HG02943 (cell line): ENCODE data around the gene NDOR1.

Experiments used
- ATAC-seq: cut with Tn5 transposase; IDR thresholded peaks from one replicate; pipeline ENCODE4 v1.9.1; 2021; ENCODE audit warnings: mild to moderate bottlenecking, low read depth, moderate library complexity; ENCODE audit not compliant: unreplicated experiment

The NDOR1 gene

DNA sequence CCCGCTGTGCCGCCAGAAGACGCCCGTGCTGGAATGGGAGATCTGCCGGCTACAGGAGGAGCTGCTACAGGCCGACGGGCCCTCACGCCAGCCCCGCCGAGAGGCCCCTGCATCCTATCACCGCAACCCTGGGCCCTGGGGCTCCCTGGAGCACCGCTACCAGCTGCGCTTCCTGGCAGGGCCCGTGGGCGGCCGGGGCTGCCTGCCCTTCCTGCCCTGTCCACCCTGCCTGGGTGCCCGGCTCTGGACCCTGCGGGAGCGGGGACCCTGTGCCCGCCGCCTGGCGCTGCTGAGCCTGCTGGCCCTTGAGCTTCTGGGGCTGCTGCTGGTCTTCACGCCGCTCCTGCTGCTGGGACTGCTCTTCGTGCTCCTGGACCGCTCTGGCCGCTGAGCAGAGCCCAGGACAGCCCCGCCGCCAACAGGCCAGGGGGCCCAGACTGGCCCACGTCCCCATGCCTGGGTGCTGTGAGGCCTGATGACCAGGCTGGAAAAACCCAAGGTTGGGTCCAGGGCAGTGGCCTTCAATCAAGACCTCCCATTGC is 12.8 kb downstream of the NDOR1 start:
- no peak for ATAC-seq

DNA sequence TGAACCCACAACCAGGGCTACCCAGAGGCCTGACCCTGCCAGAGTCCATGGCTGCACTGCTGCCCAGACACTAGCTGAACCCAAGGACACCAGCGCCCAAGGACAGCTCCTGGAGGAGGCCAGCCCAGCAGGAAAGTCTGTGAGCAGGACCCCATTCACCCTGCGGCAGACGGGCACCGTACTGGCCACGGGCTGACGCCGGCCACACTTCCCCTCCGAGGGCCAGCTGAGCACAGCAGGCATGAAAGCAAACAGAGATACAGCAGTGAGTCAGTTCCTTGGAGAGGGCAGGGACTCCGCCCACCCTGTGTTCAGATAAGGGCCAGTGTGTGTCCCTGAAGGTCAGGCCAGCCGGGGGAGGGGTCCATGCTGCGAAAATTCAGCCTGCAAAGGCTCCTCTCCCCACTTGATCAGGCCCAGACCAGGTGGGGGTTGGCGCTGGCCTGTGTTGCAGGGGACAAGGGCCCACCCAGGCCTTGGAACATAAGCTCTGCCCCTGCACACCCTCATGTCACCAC is 13.3 kb downstream of the NDOR1 start:
- ATAC-seq = no peak

DNA sequence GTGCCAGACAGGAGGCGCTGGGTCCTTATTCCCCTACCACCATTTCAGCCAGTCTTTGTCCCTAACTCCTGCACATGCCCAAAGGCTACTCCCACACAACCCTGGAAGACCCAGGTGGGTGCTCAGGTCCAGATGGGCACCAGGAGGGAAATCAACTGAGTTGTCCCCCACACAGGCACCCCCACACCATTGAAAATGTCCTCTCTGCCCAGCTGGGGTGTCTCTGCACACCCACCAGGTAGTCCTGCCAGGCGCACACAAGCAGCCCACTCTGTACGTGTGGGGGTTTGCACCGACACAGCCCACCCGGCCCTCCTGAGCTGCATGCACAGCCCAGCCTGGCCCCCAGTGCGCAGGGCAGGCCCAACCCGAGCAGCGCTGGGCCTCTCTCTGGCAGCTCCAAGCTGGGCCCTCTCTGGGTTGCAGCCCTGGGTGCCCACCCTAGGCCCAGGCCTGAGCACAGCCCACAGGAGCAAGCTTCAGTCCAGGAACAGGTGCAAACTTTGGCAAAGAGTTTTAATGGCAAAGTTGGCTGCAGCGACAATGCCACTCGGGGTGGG is 14.3 kb downstream of the NDOR1 start:
- no peak for ATAC-seq

DNA sequence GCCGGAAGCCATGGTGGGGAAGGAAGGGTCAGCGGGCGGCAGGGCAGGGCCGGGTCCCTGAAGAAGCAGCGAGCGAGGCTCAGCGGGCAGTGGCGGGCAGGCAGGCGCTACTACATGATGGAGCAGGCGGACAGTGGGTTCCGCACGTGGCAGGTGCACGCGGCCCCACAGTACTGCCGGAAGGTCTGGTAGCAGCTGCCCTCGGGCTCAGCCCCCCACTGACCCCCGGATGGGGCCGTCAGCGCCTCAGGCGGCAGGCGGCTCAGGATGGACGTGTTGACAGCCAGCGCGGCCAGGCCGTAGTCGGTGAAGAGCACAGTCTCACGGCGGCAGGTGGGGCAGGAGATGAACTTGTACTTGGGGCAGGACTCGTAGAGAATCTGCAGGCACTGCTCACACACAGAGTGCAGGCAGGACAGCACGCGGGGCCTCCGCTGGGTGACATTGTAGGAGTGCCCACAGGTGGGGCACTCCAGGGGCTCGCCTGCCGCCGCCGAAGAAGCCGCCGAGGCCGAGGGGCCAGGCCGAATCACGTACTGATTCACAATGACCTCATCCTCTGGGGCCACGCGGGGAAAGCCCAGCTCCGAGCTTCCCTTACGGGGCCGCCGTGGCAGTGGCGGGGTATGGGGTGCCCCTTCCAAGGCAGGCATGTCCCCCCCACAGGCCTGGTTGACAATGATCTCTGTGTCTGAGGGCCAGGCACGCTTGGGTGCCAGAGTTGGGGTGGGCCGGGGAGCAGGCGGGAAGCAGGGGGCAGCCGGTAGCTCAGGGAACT is 15.0 kb downstream of the NDOR1 start:
- ATAC-seq = no peak

DNA sequence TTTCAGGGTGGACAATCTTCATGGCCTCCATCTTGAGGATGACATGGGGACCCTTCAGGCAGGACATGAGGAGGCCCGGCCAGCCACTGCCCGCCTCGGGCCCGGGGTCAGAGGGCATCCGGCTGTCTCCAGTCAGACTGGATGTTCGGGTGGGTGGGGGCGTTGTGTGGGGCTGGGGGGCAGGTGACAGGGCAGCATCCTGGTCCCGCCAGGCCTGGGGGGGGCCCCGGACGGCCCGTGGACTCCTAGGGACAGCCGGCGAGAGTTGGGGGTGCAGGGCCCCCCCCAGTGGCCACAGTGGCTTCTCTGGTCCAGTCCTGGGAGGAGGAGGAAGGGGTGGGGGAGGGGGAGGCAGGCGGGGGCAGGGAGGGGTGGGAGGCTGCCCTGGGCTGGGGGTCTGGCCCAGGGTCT is 15.6 kb downstream of the NDOR1 start:
- no peak for ATAC-seq

DNA sequence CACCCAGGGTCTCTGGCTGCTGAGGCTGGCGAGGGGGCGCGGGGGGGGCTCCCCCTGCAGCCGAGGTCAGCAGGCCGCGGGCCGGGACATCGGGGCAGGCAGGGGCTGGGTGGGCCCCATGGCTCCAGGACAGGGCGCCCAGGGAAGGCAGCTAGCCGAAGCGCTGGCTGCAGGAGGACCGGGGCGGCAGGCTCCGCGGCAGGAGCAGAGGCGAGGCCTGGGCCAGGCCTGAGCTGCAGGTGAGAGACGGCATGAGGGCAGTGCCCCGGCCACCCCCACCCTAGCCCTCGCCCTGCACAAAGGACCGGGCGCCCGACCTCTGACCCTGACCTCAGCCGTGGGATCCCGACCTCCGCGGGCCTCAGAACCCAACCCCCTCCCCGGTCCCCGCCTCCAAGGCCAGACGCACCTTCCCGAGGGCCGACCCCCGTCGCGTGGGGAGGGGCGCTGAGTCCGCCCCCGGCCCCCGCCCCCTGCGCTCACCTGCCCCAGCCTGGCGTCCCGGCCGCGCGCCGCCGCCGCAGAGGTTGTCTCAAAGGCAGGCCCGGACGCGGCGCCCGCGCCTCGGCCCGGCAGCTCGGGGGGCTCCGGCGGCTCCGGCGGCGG is 16.1 kb downstream of the NDOR1 start:
- no peak for ATAC-seq

DNA sequence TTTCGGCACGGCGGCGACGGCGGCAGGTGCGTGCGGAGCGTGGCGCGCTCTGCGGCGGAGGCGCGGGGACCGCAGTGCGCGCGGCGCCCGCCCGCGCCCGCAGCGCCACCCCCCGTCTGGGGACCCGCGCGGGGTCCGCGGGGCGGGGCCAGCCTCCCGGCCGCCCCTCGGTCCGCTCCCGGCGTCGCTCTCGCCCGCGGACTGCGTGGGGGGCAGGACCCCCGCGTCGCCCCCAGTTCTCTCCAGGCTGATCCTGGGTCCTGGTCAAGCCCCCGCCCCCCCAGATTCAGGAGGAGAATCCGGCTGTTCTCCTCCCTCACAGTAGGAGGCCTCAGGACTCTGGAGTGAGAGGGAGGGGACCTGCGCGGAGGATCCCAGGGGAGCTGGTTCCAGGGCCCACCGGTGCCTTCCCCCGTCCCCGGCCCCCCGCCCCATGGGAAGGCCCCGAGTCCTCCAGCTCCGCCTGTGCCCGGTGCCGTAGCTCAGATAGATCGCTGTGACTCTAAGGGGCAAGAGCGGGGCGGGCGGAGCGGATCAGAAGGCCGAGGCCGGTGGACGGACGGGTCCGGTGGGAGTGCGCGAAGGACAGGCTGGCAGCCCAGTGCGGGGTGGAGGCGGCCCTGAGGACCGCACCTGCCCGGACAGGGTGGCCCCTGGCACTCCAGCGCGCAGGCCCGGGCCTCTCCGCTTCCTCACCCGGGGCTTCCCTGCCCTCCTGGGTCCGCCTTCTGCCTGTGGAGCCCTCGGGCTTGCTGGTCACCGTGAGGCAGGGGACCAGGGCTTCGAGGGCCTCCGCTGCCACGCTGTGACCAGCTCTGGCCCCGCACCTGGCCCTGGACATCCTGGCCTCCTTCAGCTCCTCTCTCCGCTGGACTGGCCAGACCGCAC is 16.9 kb downstream of the NDOR1 start, which contains the start of gene RNF208:
Gene RNF208, minus strand, starts transcription at position 51 of the 888 bp plus-strand sequence. CDS start 1,028 bp downstream, outside the sequence.
- ATAC-seq = peak; percentile 2

DNA sequence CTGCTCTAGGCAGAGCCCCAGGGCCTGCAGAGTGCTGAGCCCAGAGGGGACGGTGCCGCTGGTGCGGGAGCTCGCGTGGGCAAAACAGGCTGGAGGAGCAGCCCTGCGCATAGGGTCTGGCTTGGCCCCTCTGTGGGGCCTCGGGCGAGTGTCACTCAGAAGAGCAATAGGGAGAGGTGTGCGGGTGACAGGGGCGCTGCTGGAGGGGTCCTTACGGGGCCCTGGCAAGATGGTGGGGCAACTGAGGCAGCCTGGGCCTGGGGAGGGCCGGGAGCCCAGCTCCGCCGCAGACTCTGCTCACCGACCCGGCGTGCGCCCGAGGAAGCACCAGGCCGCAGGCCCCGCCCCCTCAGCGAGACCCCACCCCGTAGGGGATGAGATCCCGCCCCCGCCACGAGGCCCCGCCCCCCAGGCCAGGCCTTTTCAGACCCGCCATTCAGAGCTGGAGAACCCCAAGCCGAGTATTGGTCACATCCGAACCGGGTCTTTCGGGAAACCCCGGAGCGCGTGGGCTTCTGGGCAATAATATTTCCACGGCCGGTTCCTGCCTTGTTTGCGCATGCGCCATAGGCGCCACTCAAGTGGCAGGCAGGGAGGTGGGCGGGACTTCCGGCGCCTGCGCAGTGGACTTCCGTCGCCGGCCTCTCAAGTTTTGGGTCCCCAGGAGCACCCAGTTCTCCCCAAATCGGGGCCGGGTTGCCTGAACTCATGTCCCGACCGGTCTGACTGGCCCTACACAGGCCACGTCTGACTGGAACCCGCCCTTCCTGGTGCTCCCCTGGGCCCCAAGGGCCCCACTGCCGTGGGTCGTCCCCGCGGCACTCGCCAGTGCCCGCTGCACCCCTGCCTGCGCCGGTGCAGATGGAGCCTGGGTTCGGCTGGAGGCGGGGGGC is 17.8 kb downstream of the NDOR1 start:
- ATAC-seq = peak; percentile 57

DNA sequence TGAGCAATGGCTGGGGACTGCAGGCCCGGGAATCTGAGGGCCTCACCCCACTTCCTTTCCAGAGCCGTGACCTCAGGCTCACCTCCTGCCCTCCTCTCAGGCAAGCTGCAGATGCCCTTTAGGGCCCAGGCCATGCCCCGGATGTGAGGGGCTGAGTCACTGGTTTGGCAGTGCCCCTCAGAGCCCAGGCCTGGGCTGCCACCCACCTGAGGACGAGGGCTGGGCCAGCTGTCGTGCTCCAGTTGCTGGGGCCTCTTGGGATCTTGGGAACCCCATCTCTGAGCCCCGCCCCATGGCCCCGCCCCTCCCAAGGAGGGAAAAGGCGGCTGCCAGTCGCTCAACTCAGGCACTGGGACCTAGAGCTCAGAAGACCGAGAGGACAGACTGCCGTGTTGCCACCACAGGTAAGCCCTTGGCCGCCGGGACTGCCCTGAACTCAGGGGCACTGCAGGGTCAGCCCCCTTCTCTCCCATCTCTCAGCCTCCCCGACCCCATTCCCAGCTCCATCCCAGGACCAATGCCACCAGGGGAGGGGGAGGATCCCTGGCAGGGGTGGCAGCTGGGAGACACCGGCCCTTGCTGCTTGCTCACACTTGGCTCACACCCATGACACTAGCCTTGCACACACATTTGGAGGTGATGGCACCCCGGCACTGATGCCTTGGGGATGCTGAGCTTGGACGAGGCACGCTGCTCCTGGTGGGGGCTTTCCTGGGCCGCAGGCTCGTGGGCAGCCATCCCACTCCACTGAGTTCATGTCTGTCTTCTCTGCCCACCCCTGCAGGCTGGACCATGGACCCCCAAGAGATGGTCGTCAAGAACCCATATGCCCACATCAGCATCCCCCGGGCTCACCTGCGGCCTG is 19.6 kb downstream of the NDOR1 start, which contains the start of gene CYSRT1:
Gene CYSRT1, plus strand, starts transcription at position 345 of the 865 bp plus-strand sequence. Its CDS starts 448 bp downstream, at position 793.
- ATAC-seq = no peak

DNA sequence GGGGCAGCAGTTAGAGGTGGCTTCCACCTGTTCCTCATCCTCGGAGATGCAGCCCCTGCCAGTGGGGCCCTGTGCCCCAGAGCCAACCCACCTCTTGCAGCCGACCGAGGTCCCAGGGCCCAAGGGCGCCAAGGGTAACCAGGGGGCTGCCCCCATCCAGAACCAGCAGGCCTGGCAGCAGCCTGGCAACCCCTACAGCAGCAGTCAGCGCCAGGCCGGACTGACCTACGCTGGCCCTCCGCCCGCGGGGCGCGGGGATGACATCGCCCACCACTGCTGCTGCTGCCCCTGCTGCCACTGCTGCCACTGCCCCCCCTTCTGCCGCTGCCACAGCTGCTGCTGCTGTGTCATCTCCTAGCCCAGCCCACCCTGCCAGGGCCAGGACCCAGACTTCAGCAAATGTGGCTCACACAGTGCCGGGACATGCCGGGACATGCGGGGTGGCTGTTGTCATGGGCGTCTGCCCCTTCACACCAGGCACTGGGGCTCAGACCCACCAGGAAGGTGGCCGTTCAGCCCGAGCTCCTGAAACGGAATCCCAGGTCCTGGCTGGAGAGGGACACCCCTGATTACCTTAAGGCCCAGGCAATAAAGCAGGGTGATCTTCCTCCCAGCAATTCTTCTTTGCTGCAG is 20.3 kb downstream of the NDOR1 start:
- no peak for ATAC-seq

DNA sequence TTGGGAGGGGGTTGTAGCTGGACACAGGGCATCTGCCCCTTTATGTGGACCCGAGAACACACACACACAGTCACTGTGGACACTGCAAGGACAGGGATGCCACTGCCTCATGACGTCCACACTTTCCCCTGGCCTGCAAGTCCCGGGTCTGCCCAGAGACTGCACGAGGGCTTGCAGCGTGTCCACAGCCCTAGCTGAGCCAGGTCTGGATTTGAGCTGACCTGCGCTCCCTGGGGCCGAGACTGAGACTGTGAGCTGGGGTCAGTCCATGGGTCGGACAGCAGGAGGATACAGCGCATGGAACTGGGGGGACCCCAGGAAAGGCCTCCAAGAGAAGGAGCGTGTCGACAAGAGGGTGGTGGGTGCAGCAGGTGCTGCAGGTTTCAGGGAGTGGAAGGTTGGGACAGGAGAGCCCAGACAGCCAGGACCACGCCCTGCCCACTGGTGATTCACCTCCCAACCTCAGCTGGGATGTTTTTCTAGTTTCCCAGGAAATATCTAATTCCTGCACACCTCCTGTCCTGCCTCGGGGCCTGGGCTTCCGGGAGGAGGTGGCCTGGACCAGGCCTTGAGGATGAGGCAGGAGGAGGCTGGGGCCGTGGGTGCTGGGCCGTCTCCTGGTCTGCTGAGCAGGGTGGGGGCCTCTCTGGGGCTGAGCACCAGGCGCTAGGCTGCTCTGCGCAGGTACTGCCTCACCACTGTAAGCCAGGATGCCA is 21.0 kb downstream of the NDOR1 start:
- ATAC-seq = no peak

DNA sequence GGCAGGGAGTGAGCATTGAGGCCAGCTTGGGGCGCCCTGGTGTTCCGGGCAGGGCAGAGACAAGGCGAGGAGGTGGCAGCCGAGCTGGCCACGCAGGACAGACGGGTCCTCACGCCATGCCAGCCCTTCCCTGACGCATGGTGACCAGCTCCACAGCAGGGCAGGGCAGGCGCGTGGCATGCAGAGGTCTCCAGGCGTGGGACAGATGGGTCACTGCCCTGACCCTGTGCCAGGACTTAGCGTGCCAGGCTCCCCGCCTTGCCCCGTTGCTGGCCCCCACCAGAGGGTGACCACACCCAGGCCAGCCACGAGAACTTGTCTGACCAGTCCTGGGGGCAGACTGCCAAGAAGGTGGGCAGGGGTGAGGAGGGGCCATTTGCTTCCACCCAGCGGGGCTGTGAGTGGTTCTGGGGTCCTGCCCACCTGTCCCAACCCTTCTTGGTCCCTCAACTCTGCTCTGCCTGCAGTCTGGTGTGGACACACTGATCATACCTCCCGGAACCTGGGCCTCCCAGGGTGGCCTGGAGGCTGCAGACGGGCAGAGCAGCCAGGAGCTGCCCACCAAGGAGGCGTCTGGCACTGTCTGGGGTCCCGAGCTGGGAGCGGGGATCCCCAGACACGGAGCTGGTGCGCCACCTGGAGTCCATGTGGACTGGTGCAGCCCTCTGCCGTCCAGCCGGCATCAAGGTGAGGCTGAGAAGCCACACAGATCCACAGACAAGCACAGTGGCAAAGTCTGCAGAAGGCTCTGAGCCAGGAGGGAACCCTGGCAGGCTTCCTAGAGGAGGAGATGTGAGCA is 21.8 kb downstream of the NDOR1 start, which contains the start of gene RNF224:
Gene RNF224, plus strand, starts transcription at position 449 of the 799 bp plus-strand sequence. CDS start 834 bp downstream, outside the sequence.
- ATAC-seq = no peak

DNA sequence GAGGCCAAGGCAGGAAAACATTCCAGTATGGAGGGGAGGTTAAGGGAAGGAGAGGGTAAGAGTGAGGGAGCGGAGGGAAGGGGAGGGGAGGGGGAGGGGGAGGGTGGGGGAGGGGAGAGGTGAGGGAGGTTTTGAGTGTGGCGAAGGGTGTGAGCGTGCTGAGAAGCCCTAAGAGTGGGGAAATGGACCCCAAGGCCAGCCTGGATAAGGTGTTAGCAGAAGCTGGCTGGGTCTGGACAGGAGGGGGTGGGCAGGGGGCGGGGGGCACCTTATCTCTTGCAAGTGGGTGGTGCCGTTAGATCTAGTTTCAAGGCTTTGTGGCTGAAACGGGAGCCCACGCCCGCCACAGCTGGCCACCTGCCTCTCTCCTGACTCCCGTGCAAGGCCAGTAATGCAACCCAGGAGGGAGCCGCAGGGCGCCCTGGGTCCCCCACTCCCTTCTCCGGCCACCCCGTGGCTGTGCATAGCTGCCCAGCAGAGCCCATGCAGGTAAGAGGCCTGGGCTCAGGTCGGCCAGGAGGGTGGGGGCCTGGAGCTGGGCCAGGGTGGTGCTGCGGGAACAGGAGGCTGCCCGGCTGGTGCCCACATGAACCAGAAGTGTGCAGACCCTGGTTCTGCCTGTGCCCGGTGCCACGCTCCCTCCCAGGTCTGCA is 22.5 kb downstream of the NDOR1 start:
- no peak for ATAC-seq

DNA sequence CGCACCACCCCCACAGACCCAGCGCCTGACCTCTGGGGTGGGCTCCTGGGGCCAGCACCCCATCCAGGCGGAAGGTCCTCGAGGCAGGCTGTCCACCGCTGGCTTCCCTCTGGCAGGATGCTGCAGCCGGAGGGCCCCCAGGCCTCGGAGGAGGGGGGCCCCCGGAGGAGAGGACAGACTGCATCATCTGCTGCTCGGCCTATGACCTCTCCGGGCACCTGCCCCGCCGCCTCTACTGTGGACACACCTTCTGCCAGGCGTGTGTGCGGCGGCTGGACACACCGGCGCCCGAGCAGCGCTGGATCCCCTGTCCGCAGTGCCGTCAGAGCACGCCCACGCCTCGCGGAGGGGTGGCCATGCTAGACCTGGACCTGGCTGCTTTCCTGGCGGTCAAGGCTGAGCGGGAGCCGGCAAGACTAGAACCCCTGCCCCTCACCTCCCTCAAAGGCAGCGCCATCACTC is 23.0 kb downstream of the NDOR1 start:
- ATAC-seq = no peak
